Panc1 (cell line): ENCODE data around the gene SNRPD3.

Experiments
- POLR2AphosphoS5 ChIP-seq: IDR thresholded peaks from 2 replicates; pipeline ENCODE4 v1.6.1; 2012; ENCODE audit warnings: mild to moderate bottlenecking, low read depth, low read length, moderate library complexity
- SIN3A ChIP-seq: IDR thresholded peaks from 2 replicates; pipeline ENCODE4 v1.6.1; 2012; ENCODE audit warnings: low read depth, mild to moderate bottlenecking, low read length, moderate library complexity, borderline replicate concordance; ENCODE audit not compliant: insufficient read depth
- TCF7L2 ChIP-seq: IDR thresholded peaks from 2 replicates; pipeline ENCODE4 v1.6.1; 2011; ENCODE audit warnings: mild to moderate bottlenecking, low read depth, low read length, inconsistent platforms
- TF ChIP-seq, protein P1 (sequence below): fragments of 450-650 bp; IDR thresholded peaks from 2 replicates; pipeline ENCODE4 v1.5.1; 2017; ENCODE audit warnings: mild to moderate bottlenecking
- TF ChIP-seq, protein P2 (sequence below), 2 experiments: IDR thresholded peaks; 2 replicates each; pipeline ENCODE4 v1.6.1; 2011 to 2012; ENCODE audit warnings: low read depth in 2 of 2, control low read depth in 1 of 2, low read length in 1 of 2, mild to moderate bottlenecking in 1 of 2, moderate library complexity in 1 of 2; ENCODE audit not compliant: insufficient read depth in 1 of 2

DNA sequence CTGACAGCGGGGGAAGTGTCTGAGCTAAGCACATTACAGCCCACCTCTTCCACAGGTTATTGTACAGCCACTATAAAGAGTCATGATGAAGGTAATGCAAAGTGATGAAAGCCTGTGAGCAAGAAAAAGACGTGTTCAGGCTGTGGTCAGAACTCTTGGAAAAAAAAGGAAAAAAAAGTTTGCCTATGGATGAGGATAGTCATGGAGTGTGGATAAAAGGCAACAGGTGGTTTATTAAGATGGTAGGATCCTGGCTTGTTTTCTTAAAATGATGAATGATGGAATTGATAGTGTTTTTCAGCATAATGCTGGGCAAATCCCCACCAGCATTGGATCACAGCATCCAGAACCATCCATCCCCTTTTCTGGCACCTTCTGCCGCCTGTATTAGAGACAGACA, 37.6 kb upstream of the SNRPD3 start:
- TF ChIP-seq, protein P1, sequence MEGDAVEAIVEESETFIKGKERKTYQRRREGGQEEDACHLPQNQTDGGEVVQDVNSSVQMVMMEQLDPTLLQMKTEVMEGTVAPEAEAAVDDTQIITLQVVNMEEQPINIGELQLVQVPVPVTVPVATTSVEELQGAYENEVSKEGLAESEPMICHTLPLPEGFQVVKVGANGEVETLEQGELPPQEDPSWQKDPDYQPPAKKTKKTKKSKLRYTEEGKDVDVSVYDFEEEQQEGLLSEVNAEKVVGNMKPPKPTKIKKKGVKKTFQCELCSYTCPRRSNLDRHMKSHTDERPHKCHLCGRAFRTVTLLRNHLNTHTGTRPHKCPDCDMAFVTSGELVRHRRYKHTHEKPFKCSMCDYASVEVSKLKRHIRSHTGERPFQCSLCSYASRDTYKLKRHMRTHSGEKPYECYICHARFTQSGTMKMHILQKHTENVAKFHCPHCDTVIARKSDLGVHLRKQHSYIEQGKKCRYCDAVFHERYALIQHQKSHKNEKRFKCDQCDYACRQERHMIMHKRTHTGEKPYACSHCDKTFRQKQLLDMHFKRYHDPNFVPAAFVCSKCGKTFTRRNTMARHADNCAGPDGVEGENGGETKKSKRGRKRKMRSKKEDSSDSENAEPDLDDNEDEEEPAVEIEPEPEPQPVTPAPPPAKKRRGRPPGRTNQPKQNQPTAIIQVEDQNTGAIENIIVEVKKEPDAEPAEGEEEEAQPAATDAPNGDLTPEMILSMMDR = no peak
- TF ChIP-seq, protein P2, sequence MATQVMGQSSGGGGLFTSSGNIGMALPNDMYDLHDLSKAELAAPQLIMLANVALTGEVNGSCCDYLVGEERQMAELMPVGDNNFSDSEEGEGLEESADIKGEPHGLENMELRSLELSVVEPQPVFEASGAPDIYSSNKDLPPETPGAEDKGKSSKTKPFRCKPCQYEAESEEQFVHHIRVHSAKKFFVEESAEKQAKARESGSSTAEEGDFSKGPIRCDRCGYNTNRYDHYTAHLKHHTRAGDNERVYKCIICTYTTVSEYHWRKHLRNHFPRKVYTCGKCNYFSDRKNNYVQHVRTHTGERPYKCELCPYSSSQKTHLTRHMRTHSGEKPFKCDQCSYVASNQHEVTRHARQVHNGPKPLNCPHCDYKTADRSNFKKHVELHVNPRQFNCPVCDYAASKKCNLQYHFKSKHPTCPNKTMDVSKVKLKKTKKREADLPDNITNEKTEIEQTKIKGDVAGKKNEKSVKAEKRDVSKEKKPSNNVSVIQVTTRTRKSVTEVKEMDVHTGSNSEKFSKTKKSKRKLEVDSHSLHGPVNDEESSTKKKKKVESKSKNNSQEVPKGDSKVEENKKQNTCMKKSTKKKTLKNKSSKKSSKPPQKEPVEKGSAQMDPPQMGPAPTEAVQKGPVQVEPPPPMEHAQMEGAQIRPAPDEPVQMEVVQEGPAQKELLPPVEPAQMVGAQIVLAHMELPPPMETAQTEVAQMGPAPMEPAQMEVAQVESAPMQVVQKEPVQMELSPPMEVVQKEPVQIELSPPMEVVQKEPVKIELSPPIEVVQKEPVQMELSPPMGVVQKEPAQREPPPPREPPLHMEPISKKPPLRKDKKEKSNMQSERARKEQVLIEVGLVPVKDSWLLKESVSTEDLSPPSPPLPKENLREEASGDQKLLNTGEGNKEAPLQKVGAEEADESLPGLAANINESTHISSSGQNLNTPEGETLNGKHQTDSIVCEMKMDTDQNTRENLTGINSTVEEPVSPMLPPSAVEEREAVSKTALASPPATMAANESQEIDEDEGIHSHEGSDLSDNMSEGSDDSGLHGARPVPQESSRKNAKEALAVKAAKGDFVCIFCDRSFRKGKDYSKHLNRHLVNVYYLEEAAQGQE (IDR thresholded peaks at IDR 0.05; ENCODE audit: insufficient read depth in 1 of 2, low read depth in 2 of 2, low read length in 1 of 2) = no peak
- no peak for TF ChIP-seq POLR2AphosphoS5
- no peak for TF ChIP-seq SIN3A
- TF ChIP-seq TCF7L2 = no peak
